Bronchus fibroblast of lung (primary cell): ENCODE data around the gene GNA12. TPM values are rescaled to one million over a fixed set of nuclear protein-coding genes. Genes with fewer than 3 reads are reported as not detected.

Experiments used
- total RNA-seq: library from RNA; depleted of rRNA; stranded (reverse); fragments of >200 nt; gene quantifications from 2 replicates; pipeline ENCODE4 v1.2.3, GENCODE V29; 2015

The GNA12 gene, protein sequence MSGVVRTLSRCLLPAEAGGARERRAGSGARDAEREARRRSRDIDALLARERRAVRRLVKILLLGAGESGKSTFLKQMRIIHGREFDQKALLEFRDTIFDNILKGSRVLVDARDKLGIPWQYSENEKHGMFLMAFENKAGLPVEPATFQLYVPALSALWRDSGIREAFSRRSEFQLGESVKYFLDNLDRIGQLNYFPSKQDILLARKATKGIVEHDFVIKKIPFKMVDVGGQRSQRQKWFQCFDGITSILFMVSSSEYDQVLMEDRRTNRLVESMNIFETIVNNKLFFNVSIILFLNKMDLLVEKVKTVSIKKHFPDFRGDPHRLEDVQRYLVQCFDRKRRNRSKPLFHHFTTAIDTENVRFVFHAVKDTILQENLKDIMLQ
- 27.9 and 29.3 TPM in 2 replicates for total RNA-seq

DNA sequence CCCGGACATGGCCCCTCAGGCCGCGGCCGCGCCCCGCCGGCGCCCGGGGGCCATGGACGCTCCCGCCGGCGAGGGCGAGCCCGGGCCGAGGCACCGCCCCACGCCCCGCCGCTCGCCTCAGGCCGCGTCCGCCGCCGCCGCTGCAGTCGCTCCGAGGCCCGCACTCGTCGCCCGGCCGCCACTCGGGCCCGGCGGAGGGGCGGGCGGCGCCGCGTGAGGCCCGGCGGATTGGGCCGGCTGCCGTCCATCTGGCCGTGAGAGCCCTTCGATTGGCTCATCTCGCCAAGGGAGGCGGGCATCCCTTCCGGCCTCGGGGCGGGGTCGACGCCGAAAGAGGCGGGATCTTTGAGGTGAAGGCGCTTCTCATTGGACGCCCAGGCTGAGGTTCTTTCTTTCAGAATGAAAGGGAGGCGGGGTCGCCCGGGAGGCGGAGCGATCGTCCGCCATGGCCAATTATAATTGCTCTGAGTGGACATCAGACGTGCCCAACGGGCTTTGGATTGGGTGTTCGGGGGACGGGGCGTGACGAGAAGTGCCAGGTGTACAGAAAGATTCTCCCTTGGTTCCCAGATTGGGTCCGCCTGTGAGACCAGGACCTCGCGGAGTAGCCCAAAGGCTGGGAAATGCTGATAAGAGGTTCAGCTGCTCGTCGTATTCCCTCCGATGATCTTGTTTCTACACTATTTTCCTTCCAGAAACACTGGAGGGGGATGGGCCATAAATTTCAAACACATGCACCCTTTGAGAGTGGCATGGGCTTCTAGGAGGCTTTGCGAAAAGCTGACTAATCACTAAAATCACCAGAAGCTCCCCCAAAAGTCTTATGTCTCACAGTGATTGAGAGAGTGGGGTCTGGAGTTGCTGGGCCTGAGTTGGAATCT is at the start of gene GNA12:
Gene GNA12, minus strand, starts transcription at position 156 of the 881 bp plus-strand sequence. Its CDS starts 147 bp downstream, at position 9.

DNA sequence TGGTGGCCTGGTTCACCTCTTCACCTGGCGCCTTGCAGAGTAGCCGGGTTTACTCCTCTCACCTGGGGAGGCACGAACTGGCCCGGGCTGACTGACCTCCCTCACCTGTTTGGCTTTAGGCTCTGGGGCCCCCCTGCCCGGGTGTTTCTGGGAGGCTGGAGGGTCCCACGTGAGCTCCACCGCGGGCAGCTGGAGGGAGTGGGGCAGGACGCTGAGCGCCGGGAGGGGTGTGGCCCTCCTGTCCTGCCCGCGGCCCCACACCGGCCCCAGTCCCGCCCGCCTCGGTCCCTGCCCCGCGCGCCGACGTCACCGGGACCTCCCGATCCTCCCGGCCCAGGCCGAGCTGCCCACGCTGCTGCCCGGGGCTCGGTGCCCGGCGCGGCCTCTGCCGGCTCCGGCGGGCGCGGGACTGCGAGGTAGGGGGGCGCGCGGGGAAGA is 156.2 kb downstream of the GNA12 start, which contains the start of gene AMZ1:
Gene AMZ1, plus strand, starts transcription at position 322 of the 438 bp plus-strand sequence. CDS start 12,250 bp downstream, outside the sequence.

Other genes starting within 250 kb of the GNA12 start
- gene TTYH3, start 212.3 kb downstream of the GNA12 start, total RNA-seq, result 62.9 and 65.7 TPM in 2 replicates
- gene AMZ1, start 156.1 kb downstream of the GNA12 start, total RNA-seq, result not detected in 2 replicates
- 0.84 and 1.6 TPM in 2 replicates for gene CARD11, start 199.6 kb upstream of the GNA12 start, total RNA-seq